Uterus (tissue), 2 donors: Measurements from ENCODE around the gene SCCPDH.

Source experiments
- POLR2A ChIP-seq, 2 donors: fragments of 450-650 bp; IDR thresholded peaks; one replicate each; pipeline ENCODE4 v1.6.1; 2016; ENCODE audit warnings: antibody characterized with exemption in 2 of 2, mild to moderate bottlenecking in 1 of 2, moderate library complexity in 1 of 2
- TF ChIP-seq, protein P1 (sequence below), 4 experiments: fragments of 200-600 bp in 2 of 4; fragments of 450-650 bp in 2 of 4; sonication (generic) in 2 of 4; IDR thresholded peaks; one replicate each; pipeline ENCODE4 v1.5.1; 2016 to 2019; ENCODE audit warnings: antibody characterized with exemption in 4 of 4, mild to moderate bottlenecking in 2 of 4, moderate library complexity in 1 of 4

DNA sequence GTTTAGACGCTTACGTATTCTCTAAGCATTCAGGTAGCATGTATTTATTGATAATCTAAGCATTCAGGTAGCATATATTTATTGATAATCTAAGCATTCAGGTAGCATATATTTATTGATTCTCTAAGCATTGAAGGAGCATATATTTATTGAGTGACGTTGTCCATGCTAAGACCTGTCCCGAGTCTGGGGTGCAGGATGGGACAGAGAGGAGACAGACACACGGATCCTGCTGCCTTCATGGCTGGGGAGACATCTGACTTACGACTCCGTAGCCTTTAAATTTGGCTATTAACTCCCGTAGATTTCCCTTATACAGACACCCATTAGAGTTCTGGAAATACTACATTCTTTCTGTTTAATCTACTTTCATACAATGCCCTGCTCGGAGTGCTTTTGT, 982 bp downstream of the SCCPDH start:
- TF ChIP-seq, protein P1, sequence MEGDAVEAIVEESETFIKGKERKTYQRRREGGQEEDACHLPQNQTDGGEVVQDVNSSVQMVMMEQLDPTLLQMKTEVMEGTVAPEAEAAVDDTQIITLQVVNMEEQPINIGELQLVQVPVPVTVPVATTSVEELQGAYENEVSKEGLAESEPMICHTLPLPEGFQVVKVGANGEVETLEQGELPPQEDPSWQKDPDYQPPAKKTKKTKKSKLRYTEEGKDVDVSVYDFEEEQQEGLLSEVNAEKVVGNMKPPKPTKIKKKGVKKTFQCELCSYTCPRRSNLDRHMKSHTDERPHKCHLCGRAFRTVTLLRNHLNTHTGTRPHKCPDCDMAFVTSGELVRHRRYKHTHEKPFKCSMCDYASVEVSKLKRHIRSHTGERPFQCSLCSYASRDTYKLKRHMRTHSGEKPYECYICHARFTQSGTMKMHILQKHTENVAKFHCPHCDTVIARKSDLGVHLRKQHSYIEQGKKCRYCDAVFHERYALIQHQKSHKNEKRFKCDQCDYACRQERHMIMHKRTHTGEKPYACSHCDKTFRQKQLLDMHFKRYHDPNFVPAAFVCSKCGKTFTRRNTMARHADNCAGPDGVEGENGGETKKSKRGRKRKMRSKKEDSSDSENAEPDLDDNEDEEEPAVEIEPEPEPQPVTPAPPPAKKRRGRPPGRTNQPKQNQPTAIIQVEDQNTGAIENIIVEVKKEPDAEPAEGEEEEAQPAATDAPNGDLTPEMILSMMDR (IDR thresholded peaks at IDR 0.05) = no peak
- no peak for TF ChIP-seq POLR2A (IDR thresholded peaks at IDR 0.05)
